RPMI8226 (cell line): ENCODE results near the gene ARL13A.
"Not testable (repeated sequence)": the region's sequence is repeated elsewhere in the genome, so short reads cannot be mapped to it uniquely, and the experiment has no call there.

Experiments
- DNase-seq: peaks from one replicate; pipeline ENCODE4 v3.0.0-alpha.2; 2015

ARL13A gene

GRCh38 chrX:100969408-100969807, at the start of gene ARL13A:
ARL13A (plus strand) TSS chrX:100969708; CDS start chrX:100973690, 3,982 bp downstream.
- DNase-seq = no peak

- no peak for DNase-seq
Measured at GRCh38 chrX:100924375-100924774, 45.1 kb upstream of the ARL13A start.

- no peak for DNase-seq
Measured at GRCh38 chrX:100926453-100926852, 43.1 kb upstream of the ARL13A start.

- DNase-seq = peak; percentile 77
Measured at GRCh38 chrX:100928660-100929613, 40.6 kb upstream of the ARL13A start, which contains the start of gene XKRX. XKRX (minus strand) TSS chrX:100928917; CDS start chrX:100928304, 613 bp downstream.

GRCh38 chrX:100931218-100931924, 38.1 kb upstream of the ARL13A start:
- peak; percentile 20 for DNase-seq

- no peak for DNase-seq
Measured at GRCh38 chrX:100931925-100932285, 37.6 kb upstream of the ARL13A start.

- no peak for DNase-seq
Measured at GRCh38 chrX:100935767-100936166, 33.7 kb upstream of the ARL13A start.

- peak; percentile 83 for DNase-seq
Measured at GRCh38 chrX:100939333-100939732, 30.2 kb upstream of the ARL13A start.

GRCh38 chrX:100944601-100945000, 24.9 kb upstream of the ARL13A start:
- no peak for DNase-seq

GRCh38 chrX:100946299-100946927, 23.1 kb upstream of the ARL13A start:
- no peak for DNase-seq

GRCh38 chrX:100948557-100948956, 21.0 kb upstream of the ARL13A start:
- DNase-seq = no peak

GRCh38 chrX:100962811-100963210, 6.7 kb upstream of the ARL13A start:
- DNase-seq = no peak

- DNase-seq = no peak
Measured at GRCh38 chrX:100964362-100964761, 5.1 kb upstream of the ARL13A start.

GRCh38 chrX:100969936-100970335, 428 bp downstream of the ARL13A start:
- no peak for DNase-seq

GRCh38 chrX:100973411-100973810, 3.9 kb downstream of the ARL13A start:
- no peak for DNase-seq

GRCh38 chrX:100975212-100975611, 5.7 kb downstream of the ARL13A start:
- DNase-seq = no peak

- no peak for DNase-seq
Measured at GRCh38 chrX:100976211-100976610, 6.7 kb downstream of the ARL13A start.

- no peak for DNase-seq
Measured at GRCh38 chrX:100979881-100980607, 10.5 kb downstream of the ARL13A start.

- no peak for DNase-seq
Measured at GRCh38 chrX:100980608-100981497, 11.3 kb downstream of the ARL13A start.

GRCh38 chrX:100981498-100981845, 12.0 kb downstream of the ARL13A start:
- DNase-seq = not testable (repeated sequence)

- DNase-seq = no peak
Measured at GRCh38 chrX:100984818-100985217, 15.3 kb downstream of the ARL13A start.

- no peak for DNase-seq
Measured at GRCh38 chrX:100990139-100990538, 20.6 kb downstream of the ARL13A start.
